Nephron (organoid): Measurements from ENCODE around the gene CASP12.

Experiments used
- H3K27ac Mint-ChIP-seq, 3 experiments: 2 replicates each; pipeline ENCODE4 v1.8.0; 2020; ENCODE audit warnings: mixed read lengths in 3 of 3, mild to moderate bottlenecking in 2 of 3, moderate library complexity in 1 of 3
- H3K27me3 Mint-ChIP-seq: 2 replicates; pipeline ENCODE4 v1.8.0; 2021; ENCODE audit warnings: low read depth, mild to moderate bottlenecking, moderate library complexity, mixed read lengths
- H3K36me3 Mint-ChIP-seq: 2 replicates; pipeline ENCODE4 v1.8.0; 2020; ENCODE audit warnings: low read depth, mixed read lengths
- H3K4me1 Mint-ChIP-seq: 2 replicates; pipeline ENCODE4 v1.8.0; 2020; ENCODE audit warnings: mixed read lengths
- H3K4me3 Mint-ChIP-seq, 3 experiments: 2 replicates each; pipeline ENCODE4 v1.8.0; 2020; ENCODE audit warnings: mild to moderate bottlenecking in 3 of 3, mixed read lengths in 3 of 3, moderate library complexity in 2 of 3
- H3K9me3 Mint-ChIP-seq: 2 replicates; pipeline ENCODE4 v1.8.0; 2020; ENCODE audit warnings: mixed read lengths
- CTCF ChIP-seq, 3 experiments: fragments of 200-600 bp; sonication (generic); IDR thresholded peaks; one replicate each; pipeline ENCODE4 v1.5.0; 2021; ENCODE audit warnings: antibody characterized with exemption in 3 of 3; ENCODE audit not compliant: unreplicated experiment in 3 of 3

The CASP12 gene

GRCh38 chr11:104872393-104872792 is 25.9 kb downstream of the CASP12 start:
- H3K36me3 Mint-ChIP-seq: no peaks in the 10 kb centered on the region
- no peak overlapping the region for H3K4me3 Mint-ChIP-seq
- no peak overlapping the region for H3K27ac Mint-ChIP-seq
- no peaks in the 10 kb centered on the region for H3K4me1 Mint-ChIP-seq
- H3K9me3 Mint-ChIP-seq: peaks cover 10% of the 10 kb centered on the region
- no peaks in the 10 kb centered on the region for H3K27me3 Mint-ChIP-seq
- TF ChIP-seq CTCF (IDR thresholded peaks at IDR 0.05; ENCODE audit: unreplicated experiment in 3 of 3): no peak

GRCh38 chr11:104870910-104871309 is 27.4 kb downstream of the CASP12 start:
- H3K4me3 Mint-ChIP-seq: no peak overlapping the region
- no peaks in the 10 kb centered on the region for H3K36me3 Mint-ChIP-seq
- H3K9me3 Mint-ChIP-seq: peaks cover 16% of the 10 kb centered on the region
- H3K4me1 Mint-ChIP-seq: no peaks in the 10 kb centered on the region
- H3K27ac Mint-ChIP-seq: peak overlapping the region in 1 of 3 experiments; percentile 26
- no peaks in the 10 kb centered on the region for H3K27me3 Mint-ChIP-seq
- no peak for TF ChIP-seq CTCF (IDR thresholded peaks at IDR 0.05; ENCODE audit: unreplicated experiment in 3 of 3)

- H3K4me3 Mint-ChIP-seq: no peak overlapping the region
- peaks cover 7% of the 10 kb centered on the region for H3K36me3 Mint-ChIP-seq
Measured at GRCh38 chr11:104866815-104867214, 31.4 kb downstream of the CASP12 start.

GRCh38 chr11:104858882-104859775 is 39.1 kb downstream of the CASP12 start:
- Mint-ChIP-seq H3K27ac (peak overlapping the region; percentile 10 to 77 (median 30)), H3K4me3 (no peak overlapping the region)
- TF ChIP-seq CTCF (IDR thresholded peaks at IDR 0.05; ENCODE audit: unreplicated experiment in 3 of 3): no peak

More at GRCh38 chr11:104866815-104867214, 31.4 kb downstream of the CASP12 start:
- no peaks in the 10 kb centered on the region for H3K27me3 Mint-ChIP-seq
- no peak for TF ChIP-seq CTCF (IDR thresholded peaks at IDR 0.05; ENCODE audit: unreplicated experiment in 3 of 3)
- peaks cover 31% of the 10 kb centered on the region for H3K9me3 Mint-ChIP-seq
- H3K4me1 Mint-ChIP-seq: no peaks in the 10 kb centered on the region
- H3K27ac Mint-ChIP-seq: no peak overlapping the region

GRCh38 chr11:104856607-104857006 is 41.7 kb downstream of the CASP12 start:
- H3K9me3 Mint-ChIP-seq: no peaks in the 10 kb centered on the region
- no peak overlapping the region for H3K4me3 Mint-ChIP-seq
- H3K27me3 Mint-ChIP-seq: no peaks in the 10 kb centered on the region
- H3K36me3 Mint-ChIP-seq: no peaks in the 10 kb centered on the region
- H3K27ac Mint-ChIP-seq: peak overlapping the region in 1 of 3 experiments; percentile 72
- TF ChIP-seq CTCF (IDR thresholded peaks at IDR 0.05; ENCODE audit: unreplicated experiment in 3 of 3): no peak
- peaks cover 4% of the 10 kb centered on the region for H3K4me1 Mint-ChIP-seq

More at GRCh38 chr11:104858882-104859775, 39.1 kb downstream of the CASP12 start:
- no peaks in the 10 kb centered on the region for H3K27me3 Mint-ChIP-seq
- no peaks in the 10 kb centered on the region for H3K9me3 Mint-ChIP-seq
- peaks cover 4% of the 10 kb centered on the region for H3K36me3 Mint-ChIP-seq
- H3K4me1 Mint-ChIP-seq: peaks cover 4% of the 10 kb centered on the region

GRCh38 chr11:104855965-104856364 is 42.3 kb downstream of the CASP12 start:
- Mint-ChIP-seq H3K4me1 (peaks cover 4% of the 10 kb centered on the region), H3K27me3 (no peaks in the 10 kb centered on the region), H3K36me3 (no peaks in the 10 kb centered on the region), H3K4me3 (no peak overlapping the region), H3K27ac (no peak overlapping the region), H3K9me3 (no peaks in the 10 kb centered on the region)
- no peak for TF ChIP-seq CTCF (IDR thresholded peaks at IDR 0.05; ENCODE audit: unreplicated experiment in 3 of 3)
